Activated naive CD4-positive, alpha-beta T cell treated with anti-CD3 and anti-CD28 coated beads, Interleukin-2, amount 50 U/mL, for 16 hours (primary cell): Measurements from ENCODE around the gene IFNL1.
A peak's percentile ranks its signal among the peaks of the same experiment; 100 is the strongest.
"Not testable (repeated sequence)": the region's sequence is repeated elsewhere in the genome, so short reads cannot be mapped to it uniquely, and the experiment has no call there.

Experiments used
- DNase-seq: peaks from one replicate; pipeline ENCODE4 v3.0.0-alpha.2; 2020

Gene IFNL1

DNA sequence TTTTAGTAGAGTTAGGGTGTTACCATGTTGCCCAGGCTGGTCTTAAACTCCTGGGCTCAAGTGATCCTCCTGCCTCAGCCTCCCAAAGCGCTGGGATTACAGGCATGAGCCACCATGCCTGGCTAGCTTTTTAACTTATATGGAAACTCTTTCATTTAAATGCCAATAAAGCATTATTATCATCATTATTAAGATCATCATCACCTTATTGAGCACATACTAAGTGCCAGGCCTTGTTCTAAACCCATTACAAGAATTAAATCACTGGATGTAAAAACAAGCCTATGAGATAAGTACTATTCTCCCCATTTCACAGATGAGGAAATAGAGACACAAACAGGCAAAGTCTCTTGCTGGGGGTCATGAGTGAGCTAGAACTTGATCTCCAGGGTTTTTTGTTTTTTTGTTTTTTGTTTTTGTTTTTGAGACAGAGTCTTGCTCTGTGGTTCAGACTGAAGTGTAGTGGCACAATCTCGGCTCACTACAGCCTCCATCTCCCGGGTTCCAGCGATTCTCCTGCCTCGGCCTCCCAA is 38.3 kb downstream of the IFNL1 start:
- no peak for DNase-seq

DNA sequence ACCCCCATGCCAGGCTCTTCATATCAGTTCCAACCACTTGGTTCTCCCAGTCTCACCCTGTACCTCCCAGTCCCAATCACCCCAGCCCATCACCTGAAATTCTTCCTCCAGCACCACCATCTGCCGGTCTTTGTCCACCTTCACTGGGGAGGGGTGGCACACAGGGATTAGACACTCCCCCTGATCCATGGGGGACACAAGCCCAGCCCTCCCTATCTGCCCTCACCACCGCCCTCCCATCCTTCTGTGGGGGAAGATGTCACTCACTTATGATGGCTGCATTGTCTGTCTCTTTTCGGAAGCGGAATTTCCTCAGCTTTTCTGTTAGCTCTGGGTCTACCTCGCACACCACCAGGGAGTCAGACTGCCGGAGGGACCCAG is 39.0 kb downstream of the IFNL1 start:
- DNase-seq = no peak

DNA sequence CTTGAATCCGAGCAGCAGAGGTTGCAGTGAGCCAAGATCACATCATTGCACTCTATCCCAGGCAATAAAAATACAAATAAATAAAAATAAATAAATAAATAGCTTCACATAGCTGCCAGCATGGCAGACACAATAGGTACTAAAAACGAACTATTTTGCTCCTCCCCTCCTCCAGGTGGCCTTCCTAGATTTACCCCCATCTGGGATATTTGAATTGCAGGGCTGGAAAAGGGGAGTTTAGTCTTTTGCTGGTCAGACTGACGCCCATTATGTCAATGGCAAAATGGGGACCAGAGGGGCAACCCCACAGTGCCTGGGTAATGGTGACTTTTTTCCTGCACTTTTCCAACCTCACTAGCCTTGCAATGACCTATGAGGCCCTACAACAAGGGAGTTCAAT is 40.3 kb downstream of the IFNL1 start:
- DNase-seq = no peak

DNA sequence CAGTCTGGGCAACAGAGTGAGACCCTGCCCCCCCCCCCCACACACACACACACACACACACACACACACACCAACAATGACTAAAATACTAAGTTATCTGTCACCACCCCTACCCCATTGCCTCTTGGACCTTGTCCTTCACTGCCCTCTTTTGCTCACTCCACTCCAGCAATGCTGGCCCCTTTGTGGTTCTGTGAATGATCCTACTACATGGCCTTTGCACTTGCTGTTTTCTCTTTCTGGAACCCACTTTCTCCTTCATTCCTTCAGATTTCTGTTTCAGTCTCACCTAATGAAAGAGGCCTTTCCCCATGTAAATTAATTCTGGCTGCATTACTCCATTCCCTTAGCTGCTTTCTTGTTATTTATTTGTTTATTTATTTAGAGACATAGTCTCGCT is 43.5 kb downstream of the IFNL1 start:
- no peak for DNase-seq

DNA sequence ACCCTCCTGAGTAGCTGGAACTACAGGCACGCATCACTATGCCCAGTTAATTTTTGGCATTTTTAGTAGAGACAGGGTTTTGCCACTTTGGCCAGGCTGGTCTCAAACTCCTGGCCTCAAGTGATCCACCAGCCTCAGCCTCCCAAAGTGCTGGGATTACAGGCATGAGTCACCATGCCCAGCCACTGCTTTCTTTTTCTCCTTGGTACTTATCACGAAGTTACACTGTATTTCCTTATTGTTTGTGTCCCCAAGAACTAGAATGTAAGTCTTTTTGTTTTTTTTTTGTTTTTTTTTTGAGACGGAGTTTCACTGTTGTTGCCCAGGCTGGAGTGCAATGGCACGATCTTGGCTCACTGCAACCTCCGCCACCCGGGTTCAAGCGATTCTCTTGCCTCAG is 43.9 kb downstream of the IFNL1 start:
- not testable (repeated sequence) for DNase-seq

DNA sequence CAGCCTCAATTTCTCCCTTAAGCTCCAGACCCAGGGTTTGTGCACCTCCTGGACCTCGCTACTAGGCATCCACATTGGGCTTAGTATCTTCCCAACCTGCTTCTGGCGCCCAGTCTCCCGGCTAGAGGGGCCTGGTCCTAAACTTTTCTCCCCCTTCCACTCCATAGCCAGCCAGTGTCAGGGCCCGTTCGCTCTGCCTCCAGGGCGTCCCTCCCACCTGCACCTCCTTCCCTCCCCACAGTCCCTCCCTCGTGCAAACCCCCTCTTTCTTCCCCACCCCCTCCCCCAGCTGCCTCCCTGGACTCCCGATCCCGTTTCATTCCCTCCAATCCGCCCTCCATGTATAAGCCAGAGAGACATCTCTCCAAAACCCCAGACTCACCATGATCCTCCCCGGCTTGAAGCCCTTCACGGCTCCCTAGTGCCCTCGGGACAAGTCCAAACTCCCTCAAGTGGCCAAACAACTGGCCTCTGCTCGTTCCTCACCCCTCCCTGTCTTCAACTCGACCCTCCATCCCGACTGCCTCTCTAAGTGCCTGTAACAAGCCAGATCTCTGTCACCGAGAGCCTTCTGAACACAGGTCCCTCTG is 45.0 kb downstream of the IFNL1 start:
- DNase-seq = no peak

DNA sequence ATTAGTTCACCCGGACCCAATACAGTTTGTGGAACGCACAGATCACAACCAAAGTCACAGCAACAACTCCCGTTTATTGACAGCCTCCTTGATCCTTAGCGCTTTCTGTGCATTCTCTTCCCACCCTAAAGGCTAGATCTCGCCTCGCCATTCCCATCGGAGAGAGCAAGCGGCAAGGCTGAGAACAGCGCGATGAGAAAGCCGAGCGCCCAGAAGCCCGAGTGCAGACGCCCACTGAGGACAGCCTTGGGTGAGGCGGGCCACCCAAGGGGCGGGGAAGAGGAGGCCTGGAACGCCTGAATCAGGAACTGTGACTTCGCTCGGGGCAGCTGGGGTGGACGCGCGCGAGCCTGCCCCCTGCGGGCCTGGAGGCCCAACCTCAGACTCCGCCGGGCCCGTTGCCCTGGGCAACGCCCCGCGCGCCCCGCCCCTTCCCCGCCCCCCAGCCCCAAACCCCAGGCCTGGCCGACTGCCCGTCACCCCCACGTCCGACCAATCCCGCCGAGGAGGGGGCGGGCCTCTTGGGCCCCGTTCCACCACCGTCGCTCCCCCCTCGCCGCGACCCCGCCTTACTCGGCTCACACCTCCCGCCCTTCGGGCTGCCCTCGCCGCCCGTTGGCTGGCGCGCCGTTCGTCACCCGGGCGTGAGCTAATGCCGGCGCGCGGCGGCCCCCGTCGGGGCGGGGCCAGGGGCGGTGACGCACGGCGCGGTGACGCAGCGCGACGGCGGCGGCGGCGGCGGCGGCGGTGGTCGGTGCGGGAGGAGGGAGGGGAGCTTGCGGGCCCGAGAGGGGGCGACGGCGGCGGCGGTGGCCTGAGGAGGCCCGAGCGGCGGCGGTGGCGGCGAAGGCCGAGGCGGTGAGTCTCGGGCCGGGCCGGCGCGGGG is 45.8 kb downstream of the IFNL1 start, which contains the start of gene SAMD4B:
Gene SAMD4B (plus strand): TSS at position 703 of the 886 bp plus-strand sequence. CDS start 14,473 bp downstream, outside the sequence.
- peak; percentile 100 for DNase-seq

DNA sequence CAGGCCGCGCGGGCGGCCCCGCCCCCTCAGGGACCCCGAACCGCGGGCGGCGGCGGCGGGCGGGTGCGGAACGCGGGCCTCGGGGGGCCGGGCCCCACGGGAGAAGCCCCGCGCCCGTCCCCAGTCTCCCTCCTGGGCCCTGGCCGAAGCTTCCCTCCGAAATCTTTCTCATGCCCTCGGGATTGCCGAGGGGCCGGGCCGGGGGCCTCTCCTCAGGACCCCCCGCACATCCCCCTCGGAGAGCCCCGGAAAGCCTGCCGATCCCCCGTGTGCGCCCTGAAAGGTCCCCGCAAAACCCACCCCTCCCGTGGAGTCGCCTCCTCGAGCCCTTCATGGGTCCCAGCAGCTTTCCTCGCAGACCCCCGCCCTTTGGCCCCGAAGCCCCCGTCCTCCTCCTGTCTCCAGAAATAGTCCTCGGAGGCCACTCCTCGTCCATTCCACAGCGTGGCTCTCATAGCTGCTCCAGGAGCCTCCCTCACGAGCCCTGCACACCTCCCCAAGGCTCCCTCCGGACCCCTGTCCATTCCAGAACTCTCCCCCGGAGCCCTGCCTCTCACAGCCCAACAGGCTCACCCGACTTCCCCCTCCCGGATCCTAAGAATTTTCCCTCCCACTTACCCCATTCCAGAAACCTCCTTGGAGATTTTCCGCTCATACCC is 46.6 kb downstream of the IFNL1 start:
- no peak for DNase-seq

DNA sequence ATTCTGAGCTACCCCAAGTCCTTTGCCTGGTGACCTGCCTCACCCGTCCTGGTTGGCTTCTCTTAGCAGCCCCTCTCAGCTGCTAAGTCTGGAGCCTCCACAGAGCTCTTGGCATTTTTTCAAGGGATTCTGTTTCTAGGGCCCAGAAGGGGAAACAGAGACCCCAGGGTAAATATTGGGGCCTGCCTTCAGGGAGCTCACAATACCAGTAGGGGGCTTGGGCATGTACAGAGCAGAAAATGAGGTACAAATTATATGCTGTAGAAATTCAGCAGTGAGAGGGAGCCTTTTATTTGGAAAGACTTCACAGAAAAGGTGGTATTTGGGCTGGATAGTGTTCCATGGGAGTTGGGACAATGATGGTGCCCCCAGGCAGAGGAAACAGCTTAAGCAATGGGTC is 49.7 kb downstream of the IFNL1 start:
- DNase-seq = no peak

DNA sequence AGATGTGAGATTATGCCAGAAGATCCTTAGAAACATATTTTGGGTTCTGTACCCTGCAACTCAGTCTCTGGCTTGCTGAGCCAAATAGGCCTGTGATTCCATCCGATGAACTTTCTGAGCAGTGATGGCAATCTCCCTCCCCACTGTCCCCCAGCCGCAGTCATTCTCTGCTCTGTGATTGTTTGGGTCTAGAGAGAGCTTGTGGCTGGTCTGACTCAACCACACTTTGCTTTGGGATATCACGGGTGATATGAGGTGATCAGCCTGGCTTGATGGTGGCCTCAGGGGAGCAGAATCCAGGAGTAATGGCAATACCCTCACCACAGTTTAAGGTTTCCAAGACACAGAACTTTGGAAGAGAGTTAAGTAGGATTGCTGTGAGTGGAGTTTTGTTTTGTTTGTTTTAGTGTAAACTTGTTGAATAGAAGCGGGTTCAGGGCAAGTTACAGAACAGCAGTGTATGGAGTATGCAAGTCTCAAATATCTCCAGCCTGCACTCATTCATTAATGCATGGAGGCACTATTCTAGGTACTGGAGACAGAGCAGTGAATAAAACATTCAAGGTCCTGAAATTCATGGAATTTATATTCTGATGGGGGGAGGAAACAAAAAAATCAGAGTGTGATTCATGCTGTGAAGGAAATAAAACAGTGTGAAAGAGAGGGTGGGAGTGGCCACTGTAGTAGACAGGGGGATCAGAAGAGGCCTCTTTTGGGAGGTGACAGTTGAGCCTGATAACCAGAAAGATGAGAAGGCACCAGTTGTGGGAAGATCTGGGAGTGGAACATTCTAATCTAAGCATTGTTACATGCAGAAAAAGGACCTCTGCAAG is 51.3 kb downstream of the IFNL1 start:
- no peak for DNase-seq
